Measurements from ENCODE around the gene DRC7. TPM values are rescaled to one million over a fixed set of nuclear protein-coding genes. Genes with fewer than 3 reads are reported as not detected.

The DRC7 gene
- total RNA-seq, 1 experiment from 2014 or later = not detected

- no peak overlapping the region for H3K4me3 Mint-ChIP-seq
- H3K4me1 Mint-ChIP-seq = 0 out of 2 replicates have a peak, but pooled peaks cover 3% of the 10 kb centered on the region
- ChIA-PET CTCF (no interaction called here), POLR2A (no interaction called here)
- H3K27ac Mint-ChIP-seq = peak overlapping the region; percentile 78
- no peaks in the 10 kb centered on the region for H3K27me3 Mint-ChIP-seq (ENCODE audit: low read depth)
- ATAC-seq = no peak
- no peak for DNase-seq (ENCODE audit: low spot score)
- no peaks in the 10 kb centered on the region for H3K36me3 Mint-ChIP-seq
- H3K9me3 Mint-ChIP-seq = no peaks in the 10 kb centered on the region
- TF ChIP-seq KAT7 (CRISPR knock-in tag; IDR thresholded peaks at IDR 0.05; ENCODE audit: borderline replicate concordance) = no peak
- no peak for TF ChIP-seq GRHL2 (CRISPR knock-in tag; IDR thresholded peaks at IDR 0.05; ENCODE audit: insufficient replicate concordance, severe bottlenecking)
- no peak for TF ChIP-seq TEAD1 (CRISPR knock-in tag; IDR thresholded peaks at IDR 0.05)
- no peak for TF ChIP-seq USF2 (CRISPR knock-in tag; IDR thresholded peaks at IDR 0.05)
- TF ChIP-seq SMAD3 (CRISPR knock-in tag; IDR thresholded peaks at IDR 0.05; ENCODE audit: borderline replicate concordance) = no peak
- no peak for TF ChIP-seq ZNF532 (CRISPR knock-in tag; IDR thresholded peaks at IDR 0.05; ENCODE audit: borderline replicate concordance)
- no peak for TF ChIP-seq CREB1 (CRISPR knock-in tag; IDR thresholded peaks at IDR 0.05)
- TF ChIP-seq RORB (CRISPR knock-in tag; IDR thresholded peaks at IDR 0.05) = no peak
- TF ChIP-seq CDX4 (CRISPR knock-in tag; IDR thresholded peaks at IDR 0.05; ENCODE audit: borderline replicate concordance) = no peak
- TF ChIP-seq IRF1 (CRISPR knock-in tag; IDR thresholded peaks at IDR 0.05) = no peak
- no peak for TF ChIP-seq TEAD4 (CRISPR knock-in tag; IDR thresholded peaks at IDR 0.05)
Measured at GRCh38 chr16:57743458-57743857, 48.9 kb downstream of the DRC7 start.

- H3K36me3 Mint-ChIP-seq = no peaks in the 10 kb centered on the region
- peak overlapping the region; percentile 78 for H3K27ac Mint-ChIP-seq
- no peaks in the 10 kb centered on the region for H3K9me3 Mint-ChIP-seq
- CTCF ChIA-PET = interaction anchor here (1.0 kb wide), 2 partner anchors 9 to 16 kb away, joined by 3 to 4 read pairs; partner anchors contain the start of gene KATNB1
- H3K4me1 Mint-ChIP-seq = 0 out of 2 replicates have a peak, but pooled peaks cover 3% of the 10 kb centered on the region
- H3K4me3 Mint-ChIP-seq = no peak overlapping the region
- no peak for ATAC-seq
- H3K27me3 Mint-ChIP-seq (ENCODE audit: low read depth) = no peaks in the 10 kb centered on the region
- POLR2A ChIA-PET = no interaction called here
- no peak for DNase-seq (ENCODE audit: low spot score)
- TF ChIP-seq ZBTB21 (CRISPR knock-in tag; IDR thresholded peaks at IDR 0.05; ENCODE audit: borderline replicate concordance) (no peak), SOX15 (CRISPR knock-in tag; IDR thresholded peaks at IDR 0.05) (no peak), CREB1 (CRISPR knock-in tag; IDR thresholded peaks at IDR 0.05) (no peak), STAT6 (CRISPR knock-in tag; conservative IDR thresholded peaks at IDR 0.05; ENCODE audit: low read depth) (no peak), ZNF671 (CRISPR knock-in tag; IDR thresholded peaks at IDR 0.05) (no peak), PRRX2 (CRISPR knock-in tag; IDR thresholded peaks at IDR 0.05) (no peak), OVOL2 (CRISPR knock-in tag; IDR thresholded peaks at IDR 0.05; ENCODE audit: borderline replicate concordance) (no peak), ZNF512 (CRISPR knock-in tag; IDR thresholded peaks at IDR 0.05; ENCODE audit: borderline replicate concordance) (no peak), FOXJ3 (CRISPR knock-in tag; IDR thresholded peaks at IDR 0.05; ENCODE audit: borderline replicate concordance) (no peak), NFATC4 (CRISPR knock-in tag; IDR thresholded peaks at IDR 0.05) (no peak), ZNF219 (CRISPR knock-in tag; IDR thresholded peaks at IDR 0.05; ENCODE audit: borderline replicate concordance) (no peak), HMGXB4 (CRISPR knock-in tag; IDR thresholded peaks at IDR 0.05) (no peak)
Measured at GRCh38 chr16:57743886-57744641, 49.5 kb downstream of the DRC7 start.

Measured in WTC11 (cell line).